Measurements from ENCODE around the gene A4GNT.
A peak's percentile ranks its signal among the peaks of the same experiment; 100 is the strongest.
"Not testable (repeated sequence)": the region's sequence is repeated elsewhere in the genome, so short reads cannot be mapped to it uniquely, and the experiment has no call there.

The A4GNT gene

GRCh38 chr3:138132239-138132638 lies at the start of gene A4GNT:
Gene A4GNT, minus strand, starts transcription at chr3:138132390. Its CDS starts 1,134 bp downstream, at chr3:138131256.
- DNase-seq (ENCODE audit: low read depth): no peak

- peak; percentile 56 for DNase-seq (ENCODE audit: low read depth)
Observed at GRCh38 chr3:138180375-138181029, 48.3 kb upstream of the A4GNT start.

- peak; percentile 76 for DNase-seq (ENCODE audit: low read depth)
Observed at GRCh38 chr3:138174421-138175131, 42.4 kb upstream of the A4GNT start, which contains the start of gene DBR1. Gene DBR1, minus strand, starts transcription at chr3:138174921. Its CDS starts 126 bp downstream, at chr3:138174795.

GRCh38 chr3:138173769-138174420 lies 41.7 kb upstream of the A4GNT start:
- DNase-seq (ENCODE audit: low read depth): peak; percentile 3

GRCh38 chr3:138172625-138173024 lies 40.4 kb upstream of the A4GNT start:
- DNase-seq (ENCODE audit: low read depth): no peak

GRCh38 chr3:138165061-138165460 lies 32.9 kb upstream of the A4GNT start:
- no peak for DNase-seq (ENCODE audit: low read depth)

GRCh38 chr3:138157743-138158142 lies 25.6 kb upstream of the A4GNT start:
- DNase-seq (ENCODE audit: low read depth): no peak

GRCh38 chr3:138154534-138154933 lies 22.3 kb upstream of the A4GNT start:
- DNase-seq (ENCODE audit: low read depth): no peak

GRCh38 chr3:138148503-138148902 lies 16.3 kb upstream of the A4GNT start:
- DNase-seq (ENCODE audit: low read depth): no peak

GRCh38 chr3:138142181-138142580 lies 10.0 kb upstream of the A4GNT start:
- not testable (repeated sequence) for DNase-seq (ENCODE audit: low read depth)

GRCh38 chr3:138140940-138141339 lies 8.8 kb upstream of the A4GNT start:
- no peak for DNase-seq (ENCODE audit: low read depth)

GRCh38 chr3:138139691-138140090 lies 7.5 kb upstream of the A4GNT start:
- no peak for DNase-seq (ENCODE audit: low read depth)

- no peak for DNase-seq (ENCODE audit: low read depth)
Observed at GRCh38 chr3:138137861-138138260, 5.7 kb upstream of the A4GNT start.

- no peak for DNase-seq (ENCODE audit: low read depth)
Observed at GRCh38 chr3:138136201-138136600, 4.0 kb upstream of the A4GNT start.

- no peak for DNase-seq (ENCODE audit: low read depth)
Observed at GRCh38 chr3:138135833-138136194, 3.6 kb upstream of the A4GNT start.

GRCh38 chr3:138135146-138135832 lies 3.1 kb upstream of the A4GNT start:
- no peak for DNase-seq (ENCODE audit: low read depth)

GRCh38 chr3:138127636-138128365 lies 4.4 kb downstream of the A4GNT start:
- no peak for DNase-seq (ENCODE audit: low read depth)

- DNase-seq (ENCODE audit: low read depth): peak; percentile 82
Observed at GRCh38 chr3:138125548-138126221, 6.5 kb downstream of the A4GNT start.

- DNase-seq (ENCODE audit: low read depth): peak; percentile 72
Observed at GRCh38 chr3:138124706-138125355, 7.4 kb downstream of the A4GNT start.

GRCh38 chr3:138124188-138124587 lies 8.0 kb downstream of the A4GNT start:
- DNase-seq (ENCODE audit: low read depth): no peak

- no peak for DNase-seq (ENCODE audit: low read depth)
Observed at GRCh38 chr3:138119423-138119766, 12.8 kb downstream of the A4GNT start.
